ENCODE measurements around the gene JHY. TPM values are rescaled to one million over a fixed set of nuclear protein-coding genes. Genes with fewer than 3 reads are reported as not detected.

Gene JHY
- total RNA-seq, 1 donor from 2014 or later = 7.4 TPM

- peak in 1 of 2 experiments; percentile 55 for DNase-seq (ENCODE audit: low spot score in 2 of 2, unreplicated experiment in 2 of 2)
- no peak overlapping the region for H3K4me3 Mint-ChIP-seq
- no peak overlapping the region for H3K27ac Mint-ChIP-seq
- H3K9me3 Mint-ChIP-seq = no peaks in the 10 kb centered on the region
- peaks cover 4% of the 10 kb centered on the region for H3K27me3 Mint-ChIP-seq (ENCODE audit: low read depth)
- no peaks in the 10 kb centered on the region for H3K4me1 Mint-ChIP-seq
- peak; percentile 80 for TF ChIP-seq CTCF (IDR thresholded peaks at IDR 0.05; ENCODE audit: unreplicated experiment)
- H3K36me3 Mint-ChIP-seq = no peaks in the 10 kb centered on the region
Observed at GRCh38 chr11:122863704-122864326, 18.7 kb upstream of the JHY start.

DNA sequence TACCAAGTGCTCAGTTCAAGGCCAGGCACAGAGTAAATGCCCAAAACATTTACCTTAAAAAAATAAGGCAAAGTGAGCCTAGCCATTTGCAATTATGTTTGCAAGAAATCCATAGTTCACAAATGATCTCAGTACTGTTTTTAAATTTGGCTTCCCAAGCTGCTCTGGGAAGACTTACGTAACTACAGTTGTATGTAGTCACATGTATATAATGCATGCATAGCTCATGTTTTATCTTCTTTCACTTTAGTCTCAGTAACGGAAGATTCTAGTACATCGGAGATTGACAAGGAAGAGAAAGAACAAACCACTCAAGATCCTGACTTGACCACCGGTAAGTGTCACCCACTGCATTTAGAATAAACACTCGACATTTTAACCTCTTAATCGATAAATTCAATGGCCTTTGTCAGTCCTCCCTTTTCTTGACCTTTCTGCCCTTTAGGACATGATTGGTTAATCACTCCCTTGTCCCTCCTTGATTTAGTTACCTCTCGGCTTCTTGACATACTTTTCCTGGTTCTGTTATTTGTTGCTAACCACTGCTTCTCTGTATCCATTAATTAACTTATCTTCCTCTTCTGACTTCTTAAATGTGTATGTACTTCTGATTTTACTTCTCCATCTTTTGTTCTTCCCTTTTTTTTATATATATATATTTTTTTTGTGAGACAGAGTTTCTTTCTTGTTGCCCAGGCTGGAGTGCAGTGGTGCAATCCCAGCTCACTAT is 18.0 kb upstream of the JHY start:
- Mint-ChIP-seq H3K27ac (no peak overlapping the region), H3K9me3 (no peaks in the 10 kb centered on the region), H3K4me3 (no peak overlapping the region), H3K27me3 (ENCODE audit: low read depth) (peaks cover 4% of the 10 kb centered on the region), H3K36me3 (no peaks in the 10 kb centered on the region), H3K4me1 (no peaks in the 10 kb centered on the region)
- no peak for DNase-seq (ENCODE audit: low spot score in 2 of 2, unreplicated experiment in 2 of 2)
- TF ChIP-seq CTCF (IDR thresholded peaks at IDR 0.05; ENCODE audit: unreplicated experiment) = no peak

DNA sequence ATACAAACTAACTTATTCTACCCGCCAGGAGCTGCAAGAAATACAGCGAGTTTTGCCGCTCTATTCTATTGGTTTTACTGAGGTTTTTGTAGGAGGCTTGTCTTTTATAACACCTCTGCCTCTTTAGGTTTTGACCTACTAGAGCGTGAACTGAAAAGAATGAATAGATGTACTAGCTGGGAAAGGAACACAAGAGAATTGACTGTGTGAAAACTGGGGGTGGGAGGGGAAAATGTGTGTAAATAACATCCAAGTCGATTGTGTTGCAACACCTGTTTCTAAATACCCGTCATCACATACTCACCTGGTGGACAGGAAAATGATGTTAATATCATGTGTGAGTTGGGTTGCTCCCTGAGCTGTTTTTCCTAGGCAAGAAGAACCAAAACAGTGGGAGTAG is 12.9 kb upstream of the JHY start:
- no peak for DNase-seq (ENCODE audit: low spot score in 2 of 2, unreplicated experiment in 2 of 2)
- H3K9me3 Mint-ChIP-seq = no peaks in the 10 kb centered on the region
- H3K4me1 Mint-ChIP-seq = no peaks in the 10 kb centered on the region
- no peaks in the 10 kb centered on the region for H3K36me3 Mint-ChIP-seq
- no peaks in the 10 kb centered on the region for H3K27me3 Mint-ChIP-seq (ENCODE audit: low read depth)
- H3K27ac Mint-ChIP-seq = no peak overlapping the region
- no peak for TF ChIP-seq CTCF (IDR thresholded peaks at IDR 0.05; ENCODE audit: unreplicated experiment)
- no peak overlapping the region for H3K4me3 Mint-ChIP-seq

DNA sequence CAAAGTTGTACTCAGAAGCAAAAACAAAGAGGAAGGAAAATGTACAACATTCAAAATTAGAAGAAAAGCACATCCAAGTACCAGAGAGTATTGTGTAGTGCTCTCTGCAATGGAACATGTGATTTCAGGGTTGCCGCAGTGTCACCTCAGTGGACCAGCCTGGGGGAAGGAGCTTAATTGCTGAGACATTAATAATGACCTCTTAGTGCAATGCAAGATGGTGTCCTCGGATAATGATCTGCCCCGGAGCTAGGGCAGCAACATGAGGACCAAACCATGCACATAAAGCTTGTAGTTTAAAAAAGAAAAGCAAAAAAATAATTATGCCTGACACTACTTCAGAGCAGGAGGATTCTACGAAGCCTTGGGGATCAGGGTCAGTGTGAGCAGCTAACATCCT is 11.3 kb upstream of the JHY start:
- Mint-ChIP-seq H3K4me1 (no peaks in the 10 kb centered on the region), H3K36me3 (no peaks in the 10 kb centered on the region), H3K27me3 (ENCODE audit: low read depth) (no peaks in the 10 kb centered on the region), H3K4me3 (no peak overlapping the region), H3K27ac (no peak overlapping the region), H3K9me3 (no peaks in the 10 kb centered on the region)
- no peak for DNase-seq (ENCODE audit: low spot score in 2 of 2, unreplicated experiment in 2 of 2)
- no peak for TF ChIP-seq CTCF (IDR thresholded peaks at IDR 0.05; ENCODE audit: unreplicated experiment)

GRCh38 chr11:122872046-122872445 is 10.5 kb upstream of the JHY start:
- no peaks in the 10 kb centered on the region for H3K27me3 Mint-ChIP-seq (ENCODE audit: low read depth)
- no peaks in the 10 kb centered on the region for H3K4me1 Mint-ChIP-seq
- no peak overlapping the region for H3K27ac Mint-ChIP-seq
- H3K4me3 Mint-ChIP-seq = no peak overlapping the region
- DNase-seq (ENCODE audit: low spot score in 2 of 2, unreplicated experiment in 2 of 2) = no peak
- no peaks in the 10 kb centered on the region for H3K36me3 Mint-ChIP-seq
- H3K9me3 Mint-ChIP-seq = no peaks in the 10 kb centered on the region
- no peak for TF ChIP-seq CTCF (IDR thresholded peaks at IDR 0.05; ENCODE audit: unreplicated experiment)

All from mesothelial cell of epicardium (in vitro differentiated cells).